HepG2 (cell line): ENCODE results near the gene LSM2. TPM values are rescaled to one million over a fixed set of nuclear protein-coding genes. Genes with fewer than 3 reads are reported as not detected.

Source experiments
- CREB1 ChIP-seq, 2 experiments: fragments of 450-650 bp in 1 of 2; IDR thresholded peaks; 2 replicates each; pipeline ENCODE4 v1.6.1; 2016 to 2017; ENCODE audit warnings: control low read depth in 1 of 2, mild to moderate bottlenecking in 1 of 2, missing compliant biosample characterization in 1 of 2, missing genetic modification characterization in 1 of 2
- KDM3A ChIP-seq: IDR thresholded peaks from 2 replicates; pipeline ENCODE4 v1.6.1; 2018; ENCODE audit warnings: low read depth, missing compliant biosample characterization
- KLF15 ChIP-seq: sonication (generic); formaldehyde crosslinking; IDR thresholded peaks from 2 replicates; pipeline ENCODE4 v1.8.1; 2023; ENCODE audit warnings: borderline replicate concordance, mild to moderate bottlenecking, inconsistent platforms, missing genetic modification reagents, mixed read lengths
- MYC ChIP-seq: sonication (generic); formaldehyde crosslinking; IDR thresholded peaks from 2 replicates; pipeline ENCODE4 v1.9.0; 2021; ENCODE audit warnings: missing genetic modification reagents, borderline replicate concordance
- NKX3-1 ChIP-seq: sonication (generic); formaldehyde crosslinking; IDR thresholded peaks from 2 replicates; pipeline ENCODE4 v1.5.0; 2020; ENCODE audit warnings: missing genetic modification reagents
- RXRA ChIP-seq: sonication (generic); formaldehyde crosslinking; IDR thresholded peaks from 2 replicates; pipeline ENCODE4 v1.5.1; 2020; ENCODE audit warnings: missing genetic modification reagents
- ZNF383 ChIP-seq: sonication (generic); formaldehyde crosslinking; IDR thresholded peaks from 2 replicates; pipeline ENCODE4 v1.4.0; 2020; ENCODE audit warnings: missing genetic modification reagents, mild to moderate bottlenecking, borderline replicate concordance
- polyA plus RNA-seq, 8 experiments: library from polyadenylated mRNA; depleted of rRNA in 3 of 8; stranded (reverse) in 7 of 8; unstranded in 1 of 8; fragments of >200 nt; fragmentation: Illumina TruSeq in 4 of 8; extraction: Trizol in 4 of 8; gene quantifications; 2 replicates each; pipeline versions ENCODE4 v1.2.1 to v1.2.3, GENCODE V29; 2011 to 2016; ENCODE audit warnings: low read depth in 4 of 8, missing spikeins in 1 of 8, mixed read lengths in 1 of 8; ENCODE audit not compliant: insufficient read depth in 1 of 8
- total RNA-seq, 5 experiments: library from RNA; depleted of rRNA; stranded (reverse); fragments of >200 nt; fragmentation: Illumina TruSeq; extraction: Trizol; gene quantifications; 2 replicates each; pipeline ENCODE4 v1.2.3, GENCODE V29; 2016; ENCODE audit warnings: low read depth in 1 of 5
- TF ChIP-seq, protein P1 (sequence below): sonication (generic); formaldehyde crosslinking; IDR thresholded peaks from 2 replicates; pipeline ENCODE4 v1.5.1; 2020; ENCODE audit warnings: mild to moderate bottlenecking, missing genetic modification reagents, moderate library complexity
- TF ChIP-seq, protein P2 (sequence below): sonication (generic); formaldehyde crosslinking; IDR thresholded peaks from 2 replicates; pipeline ENCODE4 v1.5.1; 2020; ENCODE audit warnings: mild to moderate bottlenecking, missing genetic modification reagents, borderline replicate concordance
- TF ChIP-seq, protein P3 (sequence below): sonication (generic); formaldehyde crosslinking; IDR thresholded peaks from 2 replicates; pipeline ENCODE4 v1.5.0; 2020; ENCODE audit warnings: missing genetic modification reagents, mild to moderate bottlenecking, borderline replicate concordance

Gene LSM2
- total and polyA plus RNA-seq, 2 of the 13 experiments (the other 11 are each of a cell fraction or from before 2014, with no cell fraction given): 69.4 to 90.5 TPM

DNA sequence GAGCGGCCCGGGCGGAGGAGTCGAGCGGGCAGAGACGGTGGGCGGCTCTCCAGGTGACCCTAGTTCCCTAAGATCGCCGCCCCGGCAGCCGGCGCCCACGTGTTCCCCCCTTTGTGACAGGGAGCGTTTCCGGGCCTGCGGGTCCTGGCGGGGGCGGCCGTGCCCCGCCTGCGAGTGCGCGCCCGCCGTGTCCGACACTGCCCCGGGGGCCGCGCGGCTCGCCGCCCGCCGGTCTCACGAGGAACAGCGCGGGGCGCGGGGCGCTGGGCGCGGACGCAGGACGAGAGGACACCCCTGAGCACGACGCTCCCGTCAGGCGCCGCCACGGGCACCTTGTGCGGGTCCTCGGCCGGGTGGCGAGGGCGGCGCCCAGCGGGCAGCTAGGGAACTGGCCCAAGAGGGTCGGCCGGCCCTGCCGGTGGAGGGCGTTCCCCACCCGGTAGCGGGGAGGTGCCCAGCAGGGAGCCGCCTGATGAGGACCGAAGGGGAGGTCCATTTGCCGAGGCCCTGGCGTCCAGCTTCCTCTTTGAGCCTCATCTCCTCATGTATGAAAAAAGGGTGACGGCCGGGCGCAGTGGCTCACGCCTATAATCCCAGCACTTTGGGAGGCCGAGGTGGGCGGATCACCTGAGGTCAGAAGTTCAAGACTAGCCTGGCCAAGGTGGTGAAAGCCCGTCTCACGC, 11.0 kb downstream of the LSM2 start, which contains the start of gene VARS1 (continued):
- TF ChIP-seq, protein P1, sequence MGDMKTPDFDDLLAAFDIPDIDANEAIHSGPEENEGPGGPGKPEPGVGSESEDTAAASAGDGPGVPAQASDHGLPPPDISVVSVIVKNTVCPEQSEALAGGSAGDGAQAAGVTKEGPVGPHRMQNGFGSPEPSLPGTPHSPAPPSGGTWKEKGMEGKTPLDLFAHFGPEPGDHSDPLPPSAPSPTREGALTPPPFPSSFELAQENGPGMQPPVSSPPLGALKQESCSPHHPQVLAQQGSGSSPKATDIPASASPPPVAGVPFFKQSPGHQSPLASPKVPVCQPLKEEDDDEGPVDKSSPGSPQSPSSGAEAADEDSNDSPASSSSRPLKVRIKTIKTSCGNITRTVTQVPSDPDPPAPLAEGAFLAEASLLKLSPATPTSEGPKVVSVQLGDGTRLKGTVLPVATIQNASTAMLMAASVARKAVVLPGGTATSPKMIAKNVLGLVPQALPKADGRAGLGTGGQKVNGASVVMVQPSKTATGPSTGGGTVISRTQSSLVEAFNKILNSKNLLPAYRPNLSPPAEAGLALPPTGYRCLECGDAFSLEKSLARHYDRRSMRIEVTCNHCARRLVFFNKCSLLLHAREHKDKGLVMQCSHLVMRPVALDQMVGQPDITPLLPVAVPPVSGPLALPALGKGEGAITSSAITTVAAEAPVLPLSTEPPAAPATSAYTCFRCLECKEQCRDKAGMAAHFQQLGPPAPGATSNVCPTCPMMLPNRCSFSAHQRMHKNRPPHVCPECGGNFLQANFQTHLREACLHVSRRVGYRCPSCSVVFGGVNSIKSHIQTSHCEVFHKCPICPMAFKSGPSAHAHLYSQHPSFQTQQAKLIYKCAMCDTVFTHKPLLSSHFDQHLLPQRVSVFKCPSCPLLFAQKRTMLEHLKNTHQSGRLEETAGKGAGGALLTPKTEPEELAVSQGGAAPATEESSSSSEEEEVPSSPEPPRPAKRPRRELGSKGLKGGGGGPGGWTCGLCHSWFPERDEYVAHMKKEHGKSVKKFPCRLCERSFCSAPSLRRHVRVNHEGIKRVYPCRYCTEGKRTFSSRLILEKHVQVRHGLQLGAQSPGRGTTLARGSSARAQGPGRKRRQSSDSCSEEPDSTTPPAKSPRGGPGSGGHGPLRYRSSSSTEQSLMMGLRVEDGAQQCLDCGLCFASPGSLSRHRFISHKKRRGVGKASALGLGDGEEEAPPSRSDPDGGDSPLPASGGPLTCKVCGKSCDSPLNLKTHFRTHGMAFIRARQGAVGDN (CRISPR knock-in tag): peak; percentile 94
- TF ChIP-seq, protein P2, sequence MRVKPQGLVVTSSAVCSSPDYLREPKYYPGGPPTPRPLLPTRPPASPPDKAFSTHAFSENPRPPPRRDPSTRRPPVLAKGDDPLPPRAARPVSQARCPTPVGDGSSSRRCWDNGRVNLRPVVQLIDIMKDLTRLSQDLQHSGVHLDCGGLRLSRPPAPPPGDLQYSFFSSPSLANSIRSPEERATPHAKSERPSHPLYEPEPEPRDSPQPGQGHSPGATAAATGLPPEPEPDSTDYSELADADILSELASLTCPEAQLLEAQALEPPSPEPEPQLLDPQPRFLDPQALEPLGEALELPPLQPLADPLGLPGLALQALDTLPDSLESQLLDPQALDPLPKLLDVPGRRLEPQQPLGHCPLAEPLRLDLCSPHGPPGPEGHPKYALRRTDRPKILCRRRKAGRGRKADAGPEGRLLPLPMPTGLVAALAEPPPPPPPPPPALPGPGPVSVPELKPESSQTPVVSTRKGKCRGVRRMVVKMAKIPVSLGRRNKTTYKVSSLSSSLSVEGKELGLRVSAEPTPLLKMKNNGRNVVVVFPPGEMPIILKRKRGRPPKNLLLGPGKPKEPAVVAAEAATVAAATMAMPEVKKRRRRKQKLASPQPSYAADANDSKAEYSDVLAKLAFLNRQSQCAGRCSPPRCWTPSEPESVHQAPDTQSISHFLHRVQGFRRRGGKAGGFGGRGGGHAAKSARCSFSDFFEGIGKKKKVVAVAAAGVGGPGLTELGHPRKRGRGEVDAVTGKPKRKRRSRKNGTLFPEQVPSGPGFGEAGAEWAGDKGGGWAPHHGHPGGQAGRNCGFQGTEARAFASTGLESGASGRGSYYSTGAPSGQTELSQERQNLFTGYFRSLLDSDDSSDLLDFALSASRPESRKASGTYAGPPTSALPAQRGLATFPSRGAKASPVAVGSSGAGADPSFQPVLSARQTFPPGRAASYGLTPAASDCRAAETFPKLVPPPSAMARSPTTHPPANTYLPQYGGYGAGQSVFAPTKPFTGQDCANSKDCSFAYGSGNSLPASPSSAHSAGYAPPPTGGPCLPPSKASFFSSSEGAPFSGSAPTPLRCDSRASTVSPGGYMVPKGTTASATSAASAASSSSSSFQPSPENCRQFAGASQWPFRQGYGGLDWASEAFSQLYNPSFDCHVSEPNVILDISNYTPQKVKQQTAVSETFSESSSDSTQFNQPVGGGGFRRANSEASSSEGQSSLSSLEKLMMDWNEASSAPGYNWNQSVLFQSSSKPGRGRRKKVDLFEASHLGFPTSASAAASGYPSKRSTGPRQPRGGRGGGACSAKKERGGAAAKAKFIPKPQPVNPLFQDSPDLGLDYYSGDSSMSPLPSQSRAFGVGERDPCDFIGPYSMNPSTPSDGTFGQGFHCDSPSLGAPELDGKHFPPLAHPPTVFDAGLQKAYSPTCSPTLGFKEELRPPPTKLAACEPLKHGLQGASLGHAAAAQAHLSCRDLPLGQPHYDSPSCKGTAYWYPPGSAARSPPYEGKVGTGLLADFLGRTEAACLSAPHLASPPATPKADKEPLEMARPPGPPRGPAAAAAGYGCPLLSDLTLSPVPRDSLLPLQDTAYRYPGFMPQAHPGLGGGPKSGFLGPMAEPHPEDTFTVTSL: no peak
- TF ChIP-seq, protein P3, sequence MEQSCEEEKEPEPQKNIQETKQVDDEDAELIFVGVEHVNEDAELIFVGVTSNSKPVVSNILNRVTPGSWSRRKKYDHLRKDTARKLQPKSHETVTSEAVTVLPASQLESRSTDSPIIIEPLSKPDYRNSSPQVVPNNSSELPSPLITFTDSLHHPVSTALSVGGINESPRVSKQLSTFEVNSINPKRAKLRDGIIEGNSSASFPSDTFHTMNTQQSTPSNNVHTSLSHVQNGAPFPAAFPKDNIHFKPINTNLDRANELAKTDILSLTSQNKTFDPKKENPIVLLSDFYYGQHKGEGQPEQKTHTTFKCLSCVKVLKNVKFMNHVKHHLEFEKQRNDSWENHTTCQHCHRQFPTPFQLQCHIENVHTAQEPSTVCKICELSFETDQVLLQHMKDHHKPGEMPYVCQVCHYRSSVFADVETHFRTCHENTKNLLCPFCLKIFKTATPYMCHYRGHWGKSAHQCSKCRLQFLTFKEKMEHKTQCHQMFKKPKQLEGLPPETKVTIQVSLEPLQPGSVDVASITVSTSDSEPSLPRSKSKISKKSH (CRISPR knock-in tag): peak; percentile 94; the same call in 1 of the 2 replicates
- no peak for TF ChIP-seq NKX3-1 (CRISPR knock-in tag)
- TF ChIP-seq ZNF383: no peak
- no peak; the same call in 1 of the 2 replicates for TF ChIP-seq CREB1 (IDR thresholded peaks at IDR 0.05)
- TF ChIP-seq CREB1 (CRISPR knock-in tag; IDR thresholded peaks at IDR 0.05): no peak
- no peak for TF ChIP-seq KLF15 (CRISPR knock-in tag)
- peak; percentile 98 for TF ChIP-seq MYC (CRISPR knock-in tag)
- TF ChIP-seq RXRA (CRISPR knock-in tag): peak; percentile 83
- peak; percentile 87; the same call in 1 of the 2 replicates for TF ChIP-seq KDM3A (CRISPR knock-in tag)
